OCI-LY7 (cell line): ENCODE measurements around the gene TRIM9. TPM values are rescaled to one million over a fixed set of nuclear protein-coding genes. Genes with fewer than 3 reads are reported as not detected.

Experiments used
- BruUV-seq: library from RNA; stranded (reverse); fragments of 400-500 nt; replicated peaks from 2 replicates; lab custom pipeline; 2021; lab: Mats Ljungman, UMichigan
- CTCF ChIA-PET: fragments of 300-600 bp; sonication (Branson Sonifier 250); formaldehyde crosslinking; loops from one replicate; lab custom pipeline; 2022; ENCODE audit warnings: antibody characterized with exemption; ENCODE audit not compliant: unreplicated experiment; lab: Charles Lee
- POLR2A ChIA-PET: fragments of 300-600 bp; sonication (Branson Sonifier 250); formaldehyde crosslinking; loops from one replicate; lab custom pipeline; 2022; ENCODE audit warnings: antibody characterized with exemption; lab: Charles Lee
- DNase-seq: peaks from one replicate; pipeline ENCODE4 v3.0.0-alpha.2; 2015; ENCODE audit warnings: low spot score
- H2AFZ ChIP-seq: fragments of 200-600 bp; sonication (generic), shearing (Covaris generic); 2 replicates; pipeline ENCODE4 v1.6.1; 2014; ENCODE audit warnings: mild to moderate bottlenecking, antibody characterized with exemption, low read length, moderate library complexity
- H3K27ac ChIP-seq: fragments of 200-600 bp; sonication (generic); 2 replicates; pipeline ENCODE4 v1.5.1; 2014; ENCODE audit warnings: mixed run types, low read depth, mild to moderate bottlenecking, moderate library complexity, low read length, inconsistent platforms; ENCODE audit not compliant: poor library complexity, severe bottlenecking
- H3K36me3 ChIP-seq: fragments of 200-600 bp; sonication (generic); 2 replicates; pipeline ENCODE4 v1.6.1; 2014; ENCODE audit warnings: mild to moderate bottlenecking, antibody characterized with exemption, low read length, moderate library complexity, mixed read lengths; ENCODE audit not compliant: insufficient read depth
- H3K4me1 ChIP-seq: fragments of 200-600 bp; sonication (generic); 2 replicates; pipeline ENCODE4 v1.5.1; 2014; ENCODE audit warnings: mild to moderate bottlenecking, low read length; ENCODE audit not compliant: insufficient read depth, poor library complexity, severe bottlenecking
- H3K4me2 ChIP-seq: fragments of 200-600 bp; sonication (generic); 2 replicates; pipeline ENCODE4 v1.6.1; 2014; ENCODE audit warnings: mild to moderate bottlenecking, low read length
- H3K4me3 ChIP-seq: fragments of 200-600 bp; sonication (generic); 2 replicates; pipeline ENCODE4 v1.5.1; 2014; ENCODE audit warnings: mild to moderate bottlenecking, low read depth, low read length; ENCODE audit not compliant: poor library complexity, severe bottlenecking
- H3K79me2 ChIP-seq: fragments of 200-600 bp; sonication (generic); 2 replicates; pipeline ENCODE4 v1.6.1; 2016; ENCODE audit warnings: low read depth, mild to moderate bottlenecking, low read length, moderate library complexity, mixed read lengths; ENCODE audit not compliant: insufficient read depth
- H3K9me2 ChIP-seq: fragments of 200-600 bp; sonication (generic); 2 replicates; pipeline ENCODE4 v1.6.1; 2016; ENCODE audit warnings: mild to moderate bottlenecking, low read length, mixed read lengths; ENCODE audit not compliant: insufficient read depth
- H3K9me3 ChIP-seq: fragments of 200-600 bp; sonication (generic); 2 replicates; pipeline ENCODE4 v1.6.1; 2014; ENCODE audit warnings: mild to moderate bottlenecking, mixed run types, low read length, mixed read lengths
- H4K20me1 ChIP-seq: fragments of 200-600 bp; sonication (generic); 2 replicates; pipeline ENCODE4 v1.6.1; 2014; ENCODE audit warnings: mild to moderate bottlenecking, antibody characterized with exemption, low read length, moderate library complexity, mixed read lengths; ENCODE audit not compliant: insufficient read depth
- EZH2phosphoT487 ChIP-seq: fragments of 200-600 bp; sonication (generic); IDR thresholded peaks from 2 replicates; pipeline ENCODE4 v1.6.1; 2018; ENCODE audit warnings: low read depth, borderline replicate concordance, mild to moderate bottlenecking, mixed run types, antibody characterized with exemption, low read length, moderate library complexity, mixed read lengths
- intact Hi-C: fragments of 100-400 bp; cut with micrococcal nuclease; formaldehyde crosslinking; loops from one replicate; pipeline ENCODE4 v1.10.0; 2022; ENCODE audit not compliant: unreplicated experiment
- total RNA-seq, 2 experiments: library from RNA; depleted of rRNA in 1 of 2; stranded (reverse); fragments of >200 nt in 1 of 2; shearing (Covaris generic) in 1 of 2; gene quantifications; 2 replicates each; pipeline ENCODE4 v1.2.3, GENCODE V29; 2014 to 2022
- TF ChIP-seq, protein P1 (sequence below): fragments of 200-600 bp; sonication (generic); conservative IDR thresholded peaks from 2 replicates; pipeline ENCODE4 v1.5.1; 2014; ENCODE audit warnings: mild to moderate bottlenecking, antibody characterized with exemption, low read length, moderate library complexity, mixed read lengths

The TRIM9 gene
- total RNA-seq, 2 experiments from 2014 or later: 1.4 to 7.9 TPM

DNA sequence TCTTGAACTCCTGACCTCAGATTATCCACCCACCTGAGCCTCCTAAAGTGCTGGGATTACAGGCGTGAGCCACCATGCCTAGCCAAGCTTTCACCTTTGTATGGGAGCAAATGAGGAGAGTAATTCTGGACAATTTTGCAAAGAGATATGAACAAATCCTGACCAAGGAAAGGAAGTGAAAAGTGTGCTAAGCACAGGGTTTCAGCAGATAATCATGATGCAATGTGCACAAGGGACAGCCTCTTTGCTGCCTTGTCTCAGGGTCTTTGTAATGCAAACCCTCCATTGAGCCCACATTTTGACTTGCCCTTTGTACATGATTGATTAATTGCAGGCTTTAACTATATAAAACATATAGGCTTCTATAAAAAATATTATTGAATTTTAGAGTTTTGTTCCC, 141.4 kb downstream of the TRIM9 start:
- H3K4me1 ChIP-seq: no peaks in the 10 kb centered on the region
- TF ChIP-seq, protein P1, sequence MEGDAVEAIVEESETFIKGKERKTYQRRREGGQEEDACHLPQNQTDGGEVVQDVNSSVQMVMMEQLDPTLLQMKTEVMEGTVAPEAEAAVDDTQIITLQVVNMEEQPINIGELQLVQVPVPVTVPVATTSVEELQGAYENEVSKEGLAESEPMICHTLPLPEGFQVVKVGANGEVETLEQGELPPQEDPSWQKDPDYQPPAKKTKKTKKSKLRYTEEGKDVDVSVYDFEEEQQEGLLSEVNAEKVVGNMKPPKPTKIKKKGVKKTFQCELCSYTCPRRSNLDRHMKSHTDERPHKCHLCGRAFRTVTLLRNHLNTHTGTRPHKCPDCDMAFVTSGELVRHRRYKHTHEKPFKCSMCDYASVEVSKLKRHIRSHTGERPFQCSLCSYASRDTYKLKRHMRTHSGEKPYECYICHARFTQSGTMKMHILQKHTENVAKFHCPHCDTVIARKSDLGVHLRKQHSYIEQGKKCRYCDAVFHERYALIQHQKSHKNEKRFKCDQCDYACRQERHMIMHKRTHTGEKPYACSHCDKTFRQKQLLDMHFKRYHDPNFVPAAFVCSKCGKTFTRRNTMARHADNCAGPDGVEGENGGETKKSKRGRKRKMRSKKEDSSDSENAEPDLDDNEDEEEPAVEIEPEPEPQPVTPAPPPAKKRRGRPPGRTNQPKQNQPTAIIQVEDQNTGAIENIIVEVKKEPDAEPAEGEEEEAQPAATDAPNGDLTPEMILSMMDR: no peak
- TF ChIP-seq EZH2phosphoT487: no peak
- H3K9me3 ChIP-seq: no peaks in the 10 kb centered on the region
- BruUV-seq: no TSS peak
- ChIA-PET CTCF (no interaction called here), POLR2A (interaction anchor here (0.7 kb wide), 1 partner anchor 12 kb away, joined by 3 read pairs; no protein-coding TSS in a partner anchor)
- H3K4me3 ChIP-seq: no peak overlapping the region
- no peaks in the 10 kb centered on the region for H4K20me1 ChIP-seq
- DNase-seq: no peak
- intact Hi-C loops: loop anchor here (10.0 kb wide), 1 partner anchor 141 kb away; the partner anchor contains the start of gene TRIM9
- H3K79me2 ChIP-seq: no peaks in the 10 kb centered on the region
- no peaks in the 10 kb centered on the region for H3K36me3 ChIP-seq
- no peak overlapping the region for H3K27ac ChIP-seq
- H3K4me2 ChIP-seq: no peak overlapping the region
- no peak overlapping the region for H2AFZ ChIP-seq
- H3K9me2 ChIP-seq: no peaks in the 10 kb centered on the region

DNA sequence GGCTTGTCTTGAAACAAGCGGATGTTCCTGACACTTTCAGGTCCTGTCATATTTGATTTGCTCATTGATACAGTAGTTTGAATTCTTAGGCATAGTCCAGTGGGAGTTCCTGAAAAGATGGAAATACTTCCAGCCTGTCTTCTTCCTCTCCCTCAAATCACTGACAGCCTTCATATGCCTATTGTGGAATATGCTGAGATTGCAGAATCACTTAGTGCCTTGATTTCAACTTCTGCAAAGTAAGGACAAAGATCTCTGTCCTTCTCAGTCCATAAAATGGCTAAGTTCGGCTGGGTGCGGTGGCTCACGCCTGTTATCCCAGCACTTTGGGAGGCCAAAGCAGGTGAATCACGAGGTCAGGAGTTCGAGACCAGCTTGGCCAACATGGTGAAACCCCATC, 143.9 kb downstream of the TRIM9 start:
- no peaks in the 10 kb centered on the region for H4K20me1 ChIP-seq
- no peak overlapping the region for H3K4me3 ChIP-seq
- H3K27ac ChIP-seq: no peak overlapping the region
- no peaks in the 10 kb centered on the region for H3K4me1 ChIP-seq
- POLR2A ChIA-PET: no interaction called here
- H3K9me2 ChIP-seq: no peaks in the 10 kb centered on the region
- H3K36me3 ChIP-seq: no peaks in the 10 kb centered on the region
- intact Hi-C loops: loop anchor here (10.0 kb wide), 1 partner anchor 144 kb away; the partner anchor contains the start of gene TRIM9
- BruUV-seq: no TSS peak
- CTCF ChIA-PET: no interaction called here
- no peak overlapping the region for H3K4me2 ChIP-seq
- DNase-seq: no peak
- no peaks in the 10 kb centered on the region for H3K79me2 ChIP-seq
- H2AFZ ChIP-seq: no peak overlapping the region
- no peaks in the 10 kb centered on the region for H3K9me3 ChIP-seq
- TF ChIP-seq, protein P1: no peak
- no peak for TF ChIP-seq EZH2phosphoT487

DNA sequence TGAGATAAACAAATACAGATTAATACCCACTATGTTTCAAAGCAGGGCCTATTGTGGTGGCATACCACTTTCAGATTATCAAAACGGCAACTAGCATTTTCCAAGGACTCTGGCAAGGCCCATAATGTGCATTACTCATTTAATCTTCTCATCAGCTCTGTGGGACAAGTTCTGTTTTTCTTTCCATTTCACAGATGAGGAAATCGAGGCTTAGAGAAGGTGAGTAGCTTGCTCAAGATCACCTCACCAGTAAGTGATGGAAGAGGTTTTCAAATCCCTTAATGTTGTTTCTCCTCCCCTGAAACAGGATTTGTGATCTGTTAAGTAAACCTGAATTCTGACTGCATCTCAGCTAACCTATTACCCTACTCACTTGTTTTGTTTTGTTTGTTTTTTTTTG, 146.7 kb downstream of the TRIM9 start:
- POLR2A ChIA-PET: interaction anchor here (0.6 to 0.7 kb wide), 2 partner anchors 28 to 41 kb away, joined by 3 read pairs; no protein-coding TSS in a partner anchor
- H3K4me1 ChIP-seq: peaks cover 9% of the 10 kb centered on the region
- H3K4me3 ChIP-seq: no peak overlapping the region
- no peaks in the 10 kb centered on the region for H3K9me2 ChIP-seq
- H3K9me3 ChIP-seq: no peaks in the 10 kb centered on the region
- intact Hi-C loops: no loop called here
- no peaks in the 10 kb centered on the region for H3K79me2 ChIP-seq
- no peaks in the 10 kb centered on the region for H3K36me3 ChIP-seq
- no peaks in the 10 kb centered on the region for H4K20me1 ChIP-seq
- no peak overlapping the region for H2AFZ ChIP-seq
- H3K4me2 ChIP-seq: no peak overlapping the region
- no peak for TF ChIP-seq EZH2phosphoT487
- TF ChIP-seq, protein P1: no peak
- CTCF ChIA-PET: no interaction called here
- no peak for DNase-seq
- H3K27ac ChIP-seq: no peak overlapping the region
- BruUV-seq: no TSS peak
